IMR-90 (cell line): Measurements from ENCODE around the gene PUDP. TPM values are rescaled to one million over a fixed set of nuclear protein-coding genes. Genes with fewer than 3 reads are reported as not detected.

ENCODE experiments used
- ATAC-seq: fragments of 200-7000 bp; cut with Tn5 transposase; 2 replicates; pipeline ENCODE4 v1.9.1; 2020; ENCODE audit warnings: low read depth, mild to moderate bottlenecking, moderate library complexity
- BruUV-seq: library from RNA; stranded (reverse); fragments of 400-500 nt; replicated peaks from 2 replicates; lab custom pipeline; 2021; lab: Mats Ljungman, UMichigan
- CTCF ChIA-PET: fragments of 300-600 bp; formaldehyde crosslinking; extraction: SDS; loops from one replicate; lab custom pipeline; 2021; ENCODE audit warnings: antibody characterized with exemption; lab: Yijun Ruan, JAX
- POLR2A ChIA-PET: fragments of 300-600 bp; sonication (Branson Sonifier 250); formaldehyde crosslinking; loops from one replicate; lab custom pipeline; 2022; ENCODE audit warnings: antibody characterized with exemption; ENCODE audit not compliant: unreplicated experiment; lab: Charles Lee
- DNase-seq: peaks from one replicate; pipeline ENCODE4 v3.0.0; 2013
- H2AFZ ChIP-seq: replicated peaks from 2 replicates; pipeline ENCODE3; 2013; ENCODE audit warnings: low read length, mild to moderate bottlenecking; ENCODE audit not compliant: poor library complexity
- H2AK5ac ChIP-seq: 2 replicates; pipeline ENCODE4 v1.6.1; 2013; ENCODE audit warnings: low read depth, low read length, inconsistent platforms
- H2AK9ac ChIP-seq: replicated peaks from 2 replicates; pipeline ENCODE3; 2013; ENCODE audit warnings: mild to moderate bottlenecking, low read depth, low read length, moderate library complexity; ENCODE audit not compliant: poor library complexity
- H2BK120ac ChIP-seq: 2 replicates; pipeline ENCODE4 v1.6.1; 2013; ENCODE audit warnings: low read depth, low read length, inconsistent platforms
- H2BK15ac ChIP-seq: 3 replicates; pipeline ENCODE4 v1.6.1; 2013; ENCODE audit warnings: low read depth, low read length, inconsistent platforms
- H2BK20ac ChIP-seq: 2 replicates; pipeline ENCODE4 v1.6.1; 2013; ENCODE audit warnings: low read depth, mild to moderate bottlenecking, inconsistent platforms, low read length, moderate library complexity
- H2BK5ac ChIP-seq: 2 replicates; pipeline ENCODE4 v1.6.1; 2013; ENCODE audit warnings: mild to moderate bottlenecking, low read depth, low read length, inconsistent platforms; ENCODE audit not compliant: poor library complexity, severe bottlenecking
- H3K14ac ChIP-seq: replicated peaks from 2 replicates; pipeline ENCODE4 v1.6.1; 2013; ENCODE audit warnings: low read depth, low read length, inconsistent platforms
- H3K18ac ChIP-seq: 2 replicates; pipeline ENCODE4 v1.6.1; 2013; ENCODE audit warnings: low read depth, low read length, control low read depth
- H3K23ac ChIP-seq: 2 replicates; pipeline ENCODE4 v1.6.1; 2013; ENCODE audit warnings: low read depth, low read length, inconsistent platforms
- H3K27ac ChIP-seq: 2 replicates; pipeline ENCODE4 v1.5.1; 2013; ENCODE audit warnings: mild to moderate bottlenecking, control low read depth, low read length; ENCODE audit not compliant: insufficient read depth
- H3K27me3 ChIP-seq: 2 replicates; pipeline ENCODE4 v1.6.1; 2013; ENCODE audit warnings: low read length; ENCODE audit not compliant: control insufficient read depth, insufficient read depth
- H3K36me3 ChIP-seq: 2 replicates; pipeline ENCODE4 v1.6.1; 2013; ENCODE audit warnings: low read length, mixed read lengths; ENCODE audit not compliant: control insufficient read depth, insufficient read depth
- H3K4ac ChIP-seq: 2 replicates; pipeline ENCODE4 v1.6.1; 2013; ENCODE audit warnings: low read depth, low read length, inconsistent platforms
- H3K4me1 ChIP-seq: 2 replicates; pipeline ENCODE4 v1.6.1; 2013; ENCODE audit warnings: low read length, mixed read lengths; ENCODE audit not compliant: control insufficient read depth, insufficient read depth
- H3K4me2 ChIP-seq: 2 replicates; pipeline ENCODE4 v1.6.1; 2013; ENCODE audit warnings: low read depth, mild to moderate bottlenecking, control low read depth, low read length, moderate library complexity
- H3K4me3 ChIP-seq: 2 replicates; pipeline ENCODE4 v1.5.1; 2013; ENCODE audit warnings: low read depth, mild to moderate bottlenecking, control low read depth, low read length, moderate library complexity; ENCODE audit not compliant: insufficient read depth
- H3K56ac ChIP-seq: 2 replicates; pipeline ENCODE4 v1.6.1; 2013; ENCODE audit warnings: low read length, inconsistent platforms; ENCODE audit not compliant: insufficient read depth; ENCODE audit errors: extremely low read depth
- H3K79me1 ChIP-seq, 2 experiments: 2 replicates each; pipeline ENCODE4 v1.6.1; 2013; ENCODE audit warnings: low read length in 2 of 2, inconsistent platforms in 1 of 2, low read depth in 1 of 2
- H3K9ac ChIP-seq: 2 replicates; pipeline ENCODE4 v1.6.1; 2013; ENCODE audit warnings: low read depth, low read length, control low read depth
- H3K9me1 ChIP-seq: 2 replicates; pipeline ENCODE4 v1.6.1; 2013; ENCODE audit warnings: low read length, inconsistent platforms; ENCODE audit not compliant: insufficient read depth
- H3K9me3 ChIP-seq: 2 replicates; pipeline ENCODE4 v1.6.1; 2013; ENCODE audit warnings: low read length; ENCODE audit not compliant: control insufficient read depth, insufficient read depth
- H4K20me1 ChIP-seq: 2 replicates; pipeline ENCODE4 v1.6.1; 2013; ENCODE audit warnings: low read length, inconsistent platforms; ENCODE audit not compliant: insufficient read depth
- H4K5ac ChIP-seq: 2 replicates; pipeline ENCODE4 v1.6.1; 2013; ENCODE audit warnings: mild to moderate bottlenecking, low read depth, low read length, control low read depth
- H4K8ac ChIP-seq, 2 experiments: 2 replicates each; pipeline ENCODE4 v1.6.1; 2013; ENCODE audit warnings: low read depth in 2 of 2, low read length in 2 of 2, control low read depth in 1 of 2, inconsistent platforms in 1 of 2
- H4K91ac ChIP-seq: 2 replicates; pipeline ENCODE4 v1.6.1; 2013; ENCODE audit warnings: low read depth, low read length, inconsistent platforms; ENCODE audit not compliant: insufficient read depth
- BHLHE40 ChIP-seq: fragments of 150-350 bp; IDR thresholded peaks from 2 replicates; pipeline ENCODE4 v1.6.1; 2016; ENCODE audit warnings: mild to moderate bottlenecking, low read depth, low read length
- CEBPB ChIP-seq: IDR thresholded peaks from 2 replicates; pipeline ENCODE4 v1.6.1; 2012; ENCODE audit warnings: low read depth, low read length, improper control_type of control experiment
- CHD1 ChIP-seq: IDR thresholded peaks from 2 replicates; pipeline ENCODE4 v1.6.1; 2012; ENCODE audit warnings: low read depth, low read length, improper control_type of control experiment
- CTCF ChIP-seq: conservative IDR thresholded peaks from 2 replicates; pipeline ENCODE4 v1.5.1; 2012; ENCODE audit warnings: mild to moderate bottlenecking, low read depth, low read length, improper control_type of control experiment
- FOS ChIP-seq: fragments of 150-350 bp; IDR thresholded peaks from 2 replicates; pipeline ENCODE4 v1.6.1; 2016; ENCODE audit warnings: low read depth, low read length
- MAFK ChIP-seq: IDR thresholded peaks from 2 replicates; pipeline ENCODE4 v1.6.1; 2012; ENCODE audit warnings: low read depth, low read length, improper control_type of control experiment
- MAZ ChIP-seq: IDR thresholded peaks from 2 replicates; pipeline ENCODE4 v1.6.1; 2012; ENCODE audit warnings: low read depth, mild to moderate bottlenecking, low read length, improper control_type of control experiment, moderate library complexity, borderline replicate concordance
- MXI1 ChIP-seq: IDR thresholded peaks from 2 replicates; pipeline ENCODE4 v1.6.1; 2012; ENCODE audit warnings: low read depth, mild to moderate bottlenecking, low read length, moderate library complexity, borderline replicate concordance
- NFE2L2 ChIP-seq: fragments of 150-350 bp; IDR thresholded peaks from 2 replicates; pipeline ENCODE4 v1.6.1; 2016; ENCODE audit warnings: low read depth, mild to moderate bottlenecking, low read length
- RFX5 ChIP-seq: IDR thresholded peaks from 2 replicates; pipeline ENCODE4 v1.8.0; 2012; ENCODE audit warnings: low read depth, mild to moderate bottlenecking, low read length, moderate library complexity
- WGBS, 2 experiments: methylation state at CpG; one replicate each; pipeline versions ENCODE4 v1.1.5 to v1.1.7; 2013; ENCODE audit warnings: missing lambda C conversion rate in 2 of 2; ENCODE audit not compliant: insufficient read length in 1 of 2; ENCODE audit errors: extremely low coverage in 2 of 2; 5-methylcytosine and 5-hydroxymethylcytosine counted together
- dilution Hi-C: fragments of 300-500 bp; cut with HindIII; formaldehyde crosslinking; loops from one replicate; pipeline ENCODE4 v1.14.3; 2018; ENCODE audit warnings: low sequenced_read_pairs; ENCODE audit not compliant: unreplicated experiment
- in situ Hi-C: fragments of 300-500 bp; cut with MboI; formaldehyde crosslinking; loops from 3 replicates; pipeline ENCODE4 v1.14.3; 2019; ENCODE audit warnings: low sequenced_read_pairs, inconsistent platforms, mixed read lengths
- intact Hi-C: fragments of 100-400 bp; cut with micrococcal nuclease; formaldehyde crosslinking; loops from 2 replicates; pipeline ENCODE4 v1.10.0; 2022
- polyA plus RNA-seq, 3 experiments: library from polyadenylated mRNA; depleted of rRNA; stranded (reverse); fragments of >200 nt; gene quantifications; 2 replicates each; pipeline ENCODE4 v1.2.3, GENCODE V29; 2012; ENCODE audit warnings: low replicate concordance in 1 of 3
- total RNA-seq: library from RNA; depleted of rRNA; stranded (reverse); fragments of >200 nt; gene quantifications from 2 replicates; pipeline ENCODE4 v1.2.3, GENCODE V29; 2012
- TF ChIP-seq, protein P1 (sequence below): fragments of 150-350 bp; IDR thresholded peaks from 2 replicates; pipeline ENCODE4 v1.6.1; 2017; ENCODE audit warnings: mild to moderate bottlenecking, antibody characterized with exemption, low read length, low read depth
- TF ChIP-seq, protein P2 (sequence below): fragments of 150-350 bp; IDR thresholded peaks from 2 replicates; pipeline ENCODE4 v1.6.1; 2016; ENCODE audit warnings: low read depth, mild to moderate bottlenecking, low read length, moderate library complexity, borderline replicate concordance

PUDP gene
- total and polyA plus RNA-seq, 2 of the 4 experiments (the other 2 are of a cell fraction) = 22.2 to 28.6 TPM

DNA sequence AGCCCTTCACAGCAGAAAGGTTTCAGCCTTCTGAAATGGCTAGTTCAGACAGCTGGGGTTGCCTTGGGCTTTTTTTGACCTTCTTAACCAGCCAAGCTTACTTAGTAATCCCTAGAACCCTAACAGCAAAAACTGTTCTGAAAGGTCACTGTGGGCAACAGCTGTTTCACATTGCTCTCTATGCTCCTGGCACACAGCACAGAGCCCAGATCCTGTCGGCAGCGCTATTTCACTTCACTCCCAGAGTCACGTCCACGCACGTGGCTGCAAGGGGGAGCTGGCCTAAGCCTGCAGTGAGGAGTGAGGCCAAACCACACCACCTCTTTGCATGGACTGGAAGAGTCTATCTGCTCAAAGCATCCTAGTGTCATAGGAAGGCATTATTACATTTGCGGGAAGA, 32.4 kb downstream of the PUDP start:
- intact Hi-C loops = no loop called here
- Histone ChIP-seq H2BK20ac (no peak overlapping the region), H2AK5ac (no peak overlapping the region), H4K20me1 (peaks cover 11% of the 10 kb centered on the region; the same call in 1 of the 2 replicates), H3K4me2 (no peak overlapping the region), H2BK5ac (no peak overlapping the region), H3K23ac (no peak overlapping the region), H3K4ac (no peak overlapping the region), H2AFZ (no peak overlapping the region), H4K8ac (no peak overlapping the region), H4K5ac (no peak overlapping the region), H3K36me3 (no peaks in the 10 kb centered on the region), H2BK15ac (no peak overlapping the region), H3K27ac (no peak overlapping the region), H3K79me1 (peaks cover 34 to 38% of the 10 kb centered on the region in 2 experiments), H3K4me3 (no peak overlapping the region), H3K18ac (no peak overlapping the region), H4K91ac (no peak overlapping the region), H3K27me3 (no peaks in the 10 kb centered on the region), H3K9me1 (peaks cover 2% of the 10 kb centered on the region; the same call in 1 of the 2 replicates), H3K56ac (no peak overlapping the region), H3K14ac (no peak overlapping the region), H2BK120ac (no peak overlapping the region), H3K9ac (no peak overlapping the region), H2AK9ac (no peak overlapping the region), H3K9me3 (no peaks in the 10 kb centered on the region), H3K4me1 (peaks cover 2% of the 10 kb centered on the region; the same call in 1 of the 2 replicates)
- in situ Hi-C loops = no loop called here
- ATAC-seq (peak; percentile 24; the same call in 1 of the 2 replicates), DNase-seq (no peak)
- no peak for TF ChIP-seq FOS
- no peak for TF ChIP-seq RFX5
- no peak for TF ChIP-seq CEBPB
- TF ChIP-seq MAFK = no peak
- no peak for TF ChIP-seq NFE2L2
- TF ChIP-seq, protein P1, sequence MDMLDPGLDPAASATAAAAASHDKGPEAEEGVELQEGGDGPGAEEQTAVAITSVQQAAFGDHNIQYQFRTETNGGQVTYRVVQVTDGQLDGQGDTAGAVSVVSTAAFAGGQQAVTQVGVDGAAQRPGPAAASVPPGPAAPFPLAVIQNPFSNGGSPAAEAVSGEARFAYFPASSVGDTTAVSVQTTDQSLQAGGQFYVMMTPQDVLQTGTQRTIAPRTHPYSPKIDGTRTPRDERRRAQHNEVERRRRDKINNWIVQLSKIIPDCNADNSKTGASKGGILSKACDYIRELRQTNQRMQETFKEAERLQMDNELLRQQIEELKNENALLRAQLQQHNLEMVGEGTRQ = no peak
- TF ChIP-seq MXI1 = no peak
- no peak for TF ChIP-seq MAZ
- no peak for TF ChIP-seq CHD1
- no peak for TF ChIP-seq CTCF
- TF ChIP-seq, protein P2, sequence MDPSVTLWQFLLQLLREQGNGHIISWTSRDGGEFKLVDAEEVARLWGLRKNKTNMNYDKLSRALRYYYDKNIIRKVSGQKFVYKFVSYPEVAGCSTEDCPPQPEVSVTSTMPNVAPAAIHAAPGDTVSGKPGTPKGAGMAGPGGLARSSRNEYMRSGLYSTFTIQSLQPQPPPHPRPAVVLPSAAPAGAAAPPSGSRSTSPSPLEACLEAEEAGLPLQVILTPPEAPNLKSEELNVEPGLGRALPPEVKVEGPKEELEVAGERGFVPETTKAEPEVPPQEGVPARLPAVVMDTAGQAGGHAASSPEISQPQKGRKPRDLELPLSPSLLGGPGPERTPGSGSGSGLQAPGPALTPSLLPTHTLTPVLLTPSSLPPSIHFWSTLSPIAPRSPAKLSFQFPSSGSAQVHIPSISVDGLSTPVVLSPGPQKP = no peak
- no peak for TF ChIP-seq BHLHE40
- no TSS peak for BruUV-seq
- POLR2A ChIA-PET = no interaction called here
- dilution Hi-C loops = no loop called here
- CTCF ChIA-PET = no interaction called here
- WGBS, 2 experiments = no CpG with 5 or more reads among the region's 6 CpGs
